Measurements from ENCODE around the gene SIGLEC12. TPM values are rescaled to one million over a fixed set of nuclear protein-coding genes. Genes with fewer than 3 reads are reported as not detected.

The SIGLEC12 gene
- total and polyA plus RNA-seq, 2 donors (not counting 3 experiments of a cell fraction or from before 2014, with no cell fraction given), result not detected

- DNase-seq (ENCODE audit: low read depth, low spot score), result no peak
- Histone ChIP-seq H3K9me1 (replicated peaks; ENCODE audit: control insufficient read depth, extremely low read depth, insufficient read depth, low read length) (no peaks in the 10 kb centered on the region), H4K20me1 (replicated peaks; ENCODE audit: control insufficient read depth, extremely low read depth, insufficient read depth, low read length) (no peaks in the 10 kb centered on the region), H3K9ac (replicated peaks; ENCODE audit: extremely low read depth, insufficient read depth, low read length) (no peak overlapping the region), H3K27ac (ENCODE audit: insufficient read depth, low read depth, low read length) (no peak overlapping the region), H3K9me3 (replicated peaks; ENCODE audit: control insufficient read depth, insufficient read depth, low read length) (no peaks in the 10 kb centered on the region), H3K27me3 (ENCODE audit: control insufficient read depth in 2 of 2, insufficient read depth in 2 of 2, low read length in 2 of 2) (no peaks in the 10 kb centered on the region), H3K36me3 (ENCODE audit: control insufficient read depth in 2 of 2, extremely low read depth in 1 of 2, insufficient read depth in 2 of 2, low read length in 2 of 2) (no peaks in the 10 kb centered on the region), H3K79me2 (ENCODE audit: control insufficient read depth, insufficient read depth, low read length) (no peaks in the 10 kb centered on the region), H3K4me3 (replicated peaks in 1 of 3; ENCODE audit: insufficient read depth in 1 of 3, low read depth in 1 of 3, low read length in 3 of 3) (no peak overlapping the region), H3K4me2 (ENCODE audit: insufficient read depth, low read length) (no peak overlapping the region), H2AFZ (ENCODE audit: low read depth, low read length) (no peak overlapping the region), H3K4me1 (ENCODE audit: control insufficient read depth, extremely low read depth, insufficient read depth, low read length) (no peaks in the 10 kb centered on the region)
- ChIA-PET CTCF (no interaction called here), POLR2A (no interaction called here)
- TF ChIP-seq EZH2 (IDR thresholded peaks at IDR 0.05; ENCODE audit: borderline replicate concordance, low read depth, low read length, severe bottlenecking) (no peak), GATA2 (IDR thresholded peaks at IDR 0.05; ENCODE audit: insufficient read depth, insufficient read length, low read depth, low read length) (no peak), CTCF (IDR thresholded peaks at IDR 0.05; ENCODE audit: extremely low read depth in 1 of 2, insufficient read depth in 1 of 2, low read depth in 1 of 2, low read length in 2 of 2) (no peak)
- no TSS peak for BruUV-seq (replicated peaks)
- dilution Hi-C loops (cut with MboI; ENCODE audit: extremely low pct_ligation_motif_present, low sequenced_read_pairs), result no loop called here
- intact Hi-C loops (cut with micrococcal nuclease), result no loop called here
- no peak for FAIRE-seq
These were observed 10.9 kb downstream of the SIGLEC12 start for GRCh38 chr19:51490676-51491075.

DNA sequence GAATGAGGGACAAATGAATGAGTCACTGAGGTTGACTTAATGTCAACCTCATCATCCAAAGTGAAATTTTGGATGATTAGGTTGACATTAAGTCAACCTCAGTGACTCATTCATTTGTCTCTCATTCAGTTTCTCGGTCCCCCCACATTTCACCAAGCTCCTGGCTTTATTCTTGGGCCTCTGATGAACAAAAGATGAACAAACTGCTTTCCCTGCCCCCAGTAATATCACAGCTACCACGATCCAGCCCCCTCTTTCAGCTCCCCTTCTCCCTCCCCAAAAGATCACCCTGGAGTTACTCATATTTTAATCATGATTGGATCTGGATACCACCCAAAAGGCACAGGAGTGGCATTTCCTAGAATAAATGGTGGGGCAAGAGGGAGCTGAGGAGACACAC is 12.5 kb downstream of the SIGLEC12 start:
- BruUV-seq (replicated peaks), result no TSS peak
- H3K9me3 ChIP-seq (replicated peaks; ENCODE audit: control insufficient read depth, insufficient read depth, low read length), result no peaks in the 10 kb centered on the region
- H3K9me1 ChIP-seq (replicated peaks; ENCODE audit: control insufficient read depth, extremely low read depth, insufficient read depth, low read length), result no peaks in the 10 kb centered on the region
- H3K27ac ChIP-seq (ENCODE audit: insufficient read depth, low read depth, low read length), result no peak overlapping the region
- FAIRE-seq, result no peak
- TF ChIP-seq EZH2 (IDR thresholded peaks at IDR 0.05; ENCODE audit: borderline replicate concordance, low read depth, low read length, severe bottlenecking) (no peak), JUN (IDR thresholded peaks at IDR 0.05; ENCODE audit: borderline replicate concordance, insufficient read depth, insufficient read length, low read depth) (no peak), POLR2AphosphoS5 (IDR thresholded peaks at IDR 0.05; ENCODE audit: insufficient read depth, low read depth, low read length) (no peak), MAX (IDR thresholded peaks at IDR 0.05; ENCODE audit: insufficient read depth, insufficient read length) (no peak), FOS (IDR thresholded peaks at IDR 0.05; ENCODE audit: borderline replicate concordance, insufficient read depth, low read length) (no peak), GATA2 (IDR thresholded peaks at IDR 0.05; ENCODE audit: insufficient read depth, insufficient read length, low read depth, low read length) (no peak), CTCF (IDR thresholded peaks at IDR 0.05; ENCODE audit: extremely low read depth in 1 of 2, insufficient read depth in 1 of 2, low read depth in 1 of 2, low read length in 2 of 2) (no peak), MYC (IDR thresholded peaks at IDR 0.05; ENCODE audit: low read depth, low read length) (no peak), POLR2A (IDR thresholded peaks at IDR 0.05; ENCODE audit: low read depth, low read length) (no peak)
- no peaks in the 10 kb centered on the region for H3K27me3 ChIP-seq (ENCODE audit: control insufficient read depth in 2 of 2, insufficient read depth in 2 of 2, low read length in 2 of 2)
- no peak overlapping the region for H3K9ac ChIP-seq (replicated peaks; ENCODE audit: extremely low read depth, insufficient read depth, low read length)
- no peak overlapping the region for H2AFZ ChIP-seq (ENCODE audit: low read depth, low read length)
- no peaks in the 10 kb centered on the region for H3K4me1 ChIP-seq (ENCODE audit: control insufficient read depth, extremely low read depth, insufficient read depth, low read length)
- intact Hi-C loops (cut with micrococcal nuclease) (no loop called here), dilution Hi-C loops (cut with MboI; ENCODE audit: extremely low pct_ligation_motif_present, low sequenced_read_pairs) (no loop called here)
- H3K79me2 ChIP-seq (ENCODE audit: control insufficient read depth, insufficient read depth, low read length), result no peaks in the 10 kb centered on the region
- no peak overlapping the region for H3K4me2 ChIP-seq (ENCODE audit: insufficient read depth, low read length)
- H3K4me3 ChIP-seq (replicated peaks in 1 of 3; ENCODE audit: insufficient read depth in 1 of 3, low read depth in 1 of 3, low read length in 3 of 3), result no peak overlapping the region
- H4K20me1 ChIP-seq (replicated peaks; ENCODE audit: control insufficient read depth, extremely low read depth, insufficient read depth, low read length), result no peaks in the 10 kb centered on the region
- POLR2A ChIA-PET, result no interaction called here
- CTCF ChIA-PET, result no interaction called here
- no peak for DNase-seq (ENCODE audit: low read depth, low spot score)
- no peaks in the 10 kb centered on the region for H3K36me3 ChIP-seq (ENCODE audit: control insufficient read depth in 2 of 2, extremely low read depth in 1 of 2, insufficient read depth in 2 of 2, low read length in 2 of 2)
